ENCODE results near the gene ELP4. TPM values are rescaled to one million over a fixed set of nuclear protein-coding genes. Genes with fewer than 3 reads are reported as not detected.

ELP4 gene
- total RNA-seq, 1 donor from 2014 or later = 23.4 TPM

DNA sequence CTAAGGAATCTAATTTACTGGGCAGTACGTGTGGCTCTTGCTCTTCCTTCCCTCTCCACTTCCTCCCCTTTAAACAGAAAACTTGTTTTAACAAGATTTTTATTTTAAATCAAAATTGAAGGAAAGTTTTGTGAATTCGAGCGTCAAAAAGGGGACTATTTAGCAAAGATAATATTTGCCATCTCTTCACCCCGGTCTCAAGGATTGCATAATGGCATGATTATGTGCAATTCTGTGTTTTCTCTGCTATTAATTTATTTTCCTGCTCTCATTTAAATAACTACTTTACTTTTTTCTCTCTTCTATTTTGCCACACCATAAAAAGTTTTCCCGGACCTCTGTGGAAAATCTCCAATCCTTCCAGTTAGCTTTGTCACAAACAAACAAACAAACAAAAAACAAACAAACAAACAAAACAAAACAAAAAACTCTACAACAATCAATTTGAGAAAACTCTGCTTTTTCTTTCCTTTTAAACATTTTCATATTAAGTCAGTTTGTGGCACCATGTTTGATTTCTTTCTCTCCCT is 311.7 kb downstream of the ELP4 start:
- H3K27ac Mint-ChIP-seq = no peak overlapping the region
- no peak overlapping the region for H3K4me3 Mint-ChIP-seq (ENCODE audit: low read depth)
- DNase-seq (ENCODE audit: low spot score, unreplicated experiment) = no peak
- peaks cover 90% of the 10 kb centered on the region for H3K27me3 Mint-ChIP-seq
- TF ChIP-seq, protein P1, sequence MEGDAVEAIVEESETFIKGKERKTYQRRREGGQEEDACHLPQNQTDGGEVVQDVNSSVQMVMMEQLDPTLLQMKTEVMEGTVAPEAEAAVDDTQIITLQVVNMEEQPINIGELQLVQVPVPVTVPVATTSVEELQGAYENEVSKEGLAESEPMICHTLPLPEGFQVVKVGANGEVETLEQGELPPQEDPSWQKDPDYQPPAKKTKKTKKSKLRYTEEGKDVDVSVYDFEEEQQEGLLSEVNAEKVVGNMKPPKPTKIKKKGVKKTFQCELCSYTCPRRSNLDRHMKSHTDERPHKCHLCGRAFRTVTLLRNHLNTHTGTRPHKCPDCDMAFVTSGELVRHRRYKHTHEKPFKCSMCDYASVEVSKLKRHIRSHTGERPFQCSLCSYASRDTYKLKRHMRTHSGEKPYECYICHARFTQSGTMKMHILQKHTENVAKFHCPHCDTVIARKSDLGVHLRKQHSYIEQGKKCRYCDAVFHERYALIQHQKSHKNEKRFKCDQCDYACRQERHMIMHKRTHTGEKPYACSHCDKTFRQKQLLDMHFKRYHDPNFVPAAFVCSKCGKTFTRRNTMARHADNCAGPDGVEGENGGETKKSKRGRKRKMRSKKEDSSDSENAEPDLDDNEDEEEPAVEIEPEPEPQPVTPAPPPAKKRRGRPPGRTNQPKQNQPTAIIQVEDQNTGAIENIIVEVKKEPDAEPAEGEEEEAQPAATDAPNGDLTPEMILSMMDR (IDR thresholded peaks at IDR 0.05; ENCODE audit: unreplicated experiment) = no peak
- H3K9me3 Mint-ChIP-seq (ENCODE audit: low read depth) = no peaks in the 10 kb centered on the region
- no peaks in the 10 kb centered on the region for H3K36me3 Mint-ChIP-seq (ENCODE audit: insufficient read depth)
- H3K4me1 Mint-ChIP-seq (ENCODE audit: low read depth) = peaks cover 2% of the 10 kb centered on the region

DNA sequence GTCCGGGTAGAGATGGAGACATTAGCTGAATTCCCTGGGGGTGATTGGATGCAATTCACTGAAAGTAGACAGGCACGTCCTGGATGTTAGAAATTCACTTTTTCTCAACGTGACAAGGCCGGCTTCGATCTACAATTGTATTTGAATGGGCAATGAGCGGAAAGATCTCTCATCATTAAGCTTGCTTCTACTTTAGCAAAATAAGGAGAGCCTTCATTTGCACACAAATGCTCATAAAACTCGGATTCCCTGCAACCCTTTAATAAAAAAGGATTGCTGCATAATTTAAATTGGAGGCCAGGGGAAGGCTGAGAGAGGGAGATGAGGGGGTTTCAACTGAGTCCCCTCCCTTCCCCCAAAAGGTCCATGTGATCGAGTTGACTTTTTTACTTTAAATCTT is 312.2 kb downstream of the ELP4 start:
- Mint-ChIP-seq H3K4me1 (ENCODE audit: low read depth) (peaks cover 4% of the 10 kb centered on the region), H3K27me3 (peaks cover 92% of the 10 kb centered on the region), H3K4me3 (ENCODE audit: low read depth) (no peak overlapping the region), H3K27ac (no peak overlapping the region), H3K9me3 (ENCODE audit: low read depth) (no peaks in the 10 kb centered on the region), H3K36me3 (ENCODE audit: insufficient read depth) (no peaks in the 10 kb centered on the region)
- TF ChIP-seq, protein P1 (IDR thresholded peaks at IDR 0.05; ENCODE audit: unreplicated experiment) = no peak
- no peak for DNase-seq (ENCODE audit: low spot score, unreplicated experiment)

DNA sequence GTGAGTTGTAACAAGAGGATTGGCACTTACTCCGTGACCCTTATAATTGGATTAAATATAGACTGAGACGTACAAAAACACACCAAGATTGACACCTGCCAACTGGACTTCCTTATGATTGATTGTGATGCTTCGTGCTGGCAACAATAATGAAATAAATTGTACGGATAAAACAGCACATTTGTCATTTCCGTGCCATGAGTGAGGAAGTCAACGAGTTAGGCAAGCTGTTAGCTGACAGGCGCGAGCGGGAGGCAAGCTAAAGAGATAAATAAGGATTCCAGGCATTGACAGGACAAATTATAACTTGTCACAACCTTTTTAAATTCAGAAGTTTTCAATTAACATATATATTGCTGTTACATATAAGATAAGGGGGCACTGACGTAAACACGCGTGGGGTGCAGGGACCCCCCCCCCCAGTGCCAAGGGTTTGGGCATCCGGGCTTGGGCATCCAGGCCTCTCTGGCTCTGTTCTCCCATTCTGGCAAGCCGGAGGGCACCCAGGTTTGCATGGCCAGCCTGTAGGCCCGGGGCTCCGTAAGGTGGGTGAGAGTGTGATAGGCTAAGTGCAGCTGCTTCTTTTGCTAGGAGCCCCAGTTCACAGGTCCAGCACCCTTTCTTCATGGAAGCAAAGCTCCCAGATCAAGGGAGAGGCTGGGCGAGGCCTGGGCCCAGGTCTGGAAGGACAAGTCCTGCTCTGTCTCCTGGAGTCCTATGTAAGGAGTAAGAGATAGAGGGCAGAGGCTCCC is 312.8 kb downstream of the ELP4 start:
- no peak for DNase-seq (ENCODE audit: low spot score, unreplicated experiment)
- no peak overlapping the region for H3K27ac Mint-ChIP-seq
- TF ChIP-seq, protein P1 (IDR thresholded peaks at IDR 0.05; ENCODE audit: unreplicated experiment) = no peak
- H3K36me3 Mint-ChIP-seq (ENCODE audit: insufficient read depth) = no peaks in the 10 kb centered on the region
- H3K9me3 Mint-ChIP-seq (ENCODE audit: low read depth) = no peaks in the 10 kb centered on the region
- H3K4me3 Mint-ChIP-seq (ENCODE audit: low read depth) = no peak overlapping the region
- H3K4me1 Mint-ChIP-seq (ENCODE audit: low read depth) = peaks cover 6% of the 10 kb centered on the region
- peaks cover 91% of the 10 kb centered on the region for H3K27me3 Mint-ChIP-seq

DNA sequence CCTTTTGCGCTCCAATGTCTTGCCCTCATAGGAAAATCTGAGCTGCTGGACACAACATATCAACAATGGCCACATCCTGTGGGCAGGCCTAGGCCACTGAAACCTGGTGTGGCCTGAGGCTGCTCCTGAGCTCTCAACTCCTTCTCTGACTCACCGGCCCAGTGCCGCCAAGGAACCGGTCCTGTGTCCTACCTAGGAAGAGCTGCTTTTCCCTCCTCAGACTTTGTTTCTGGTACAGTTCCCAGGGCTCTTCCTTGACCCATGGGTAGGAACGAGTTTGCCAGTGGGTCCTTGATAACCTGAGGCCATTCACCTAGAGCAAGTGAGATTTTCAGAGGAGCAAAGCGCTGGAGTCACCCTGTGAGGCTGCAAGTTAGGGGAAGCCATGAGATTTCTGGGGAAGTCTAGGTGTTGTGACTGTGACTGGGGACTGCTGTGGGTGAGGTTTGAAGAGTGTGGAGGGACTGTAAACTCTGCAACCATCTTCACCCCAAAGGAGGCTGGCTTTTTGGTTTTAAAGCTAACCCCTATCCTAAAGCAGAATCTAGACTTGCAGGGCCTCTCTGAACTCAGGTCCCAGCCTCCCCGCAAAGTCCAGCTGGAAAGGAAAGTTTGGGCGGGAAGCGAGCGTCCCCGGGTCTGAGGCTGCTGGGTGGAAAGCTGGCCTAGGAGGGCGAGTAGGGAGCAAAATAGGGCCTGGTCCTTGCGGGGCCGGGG is 313.5 kb downstream of the ELP4 start:
- Mint-ChIP-seq H3K27me3 (peaks cover 93% of the 10 kb centered on the region), H3K4me1 (ENCODE audit: low read depth) (peaks cover 13% of the 10 kb centered on the region), H3K36me3 (ENCODE audit: insufficient read depth) (no peaks in the 10 kb centered on the region), H3K9me3 (ENCODE audit: low read depth) (no peaks in the 10 kb centered on the region), H3K4me3 (ENCODE audit: low read depth) (no peak overlapping the region), H3K27ac (no peak overlapping the region)
- DNase-seq (ENCODE audit: low spot score, unreplicated experiment) = no peak
- TF ChIP-seq, protein P1 (IDR thresholded peaks at IDR 0.05; ENCODE audit: unreplicated experiment) = no peak

DNA sequence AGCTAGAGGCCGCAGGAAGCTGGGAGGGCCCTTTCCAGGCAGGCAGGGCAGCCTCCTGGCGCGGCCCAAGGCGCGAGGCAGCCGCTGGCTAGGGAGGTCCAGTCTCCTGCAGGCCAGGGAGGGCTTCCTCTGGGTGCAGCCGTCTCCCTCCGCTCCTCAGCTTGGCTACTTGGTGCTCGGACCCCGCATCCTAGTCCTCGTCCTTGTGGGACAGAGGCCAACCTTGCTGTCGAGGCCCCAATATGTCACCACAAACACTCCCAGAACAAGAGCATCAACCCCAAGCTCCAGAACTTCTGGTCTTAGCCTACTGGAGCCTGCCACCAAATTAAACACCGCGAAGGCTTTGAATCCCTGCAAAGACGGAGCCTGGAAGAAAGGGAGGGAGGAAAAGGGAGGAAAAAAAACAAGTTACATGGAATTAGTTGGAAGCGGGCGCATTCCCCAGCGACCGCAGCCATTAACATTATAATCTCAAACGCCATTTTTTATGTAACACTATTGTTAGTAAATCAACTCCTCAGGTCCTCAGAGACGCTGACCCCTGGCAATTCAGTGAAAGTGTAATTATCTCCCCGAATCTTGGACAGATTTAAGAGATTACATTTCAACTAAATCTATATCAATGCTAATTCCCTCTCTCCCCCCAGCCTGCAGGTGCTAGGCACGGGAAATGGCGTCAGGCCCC is 314.2 kb downstream of the ELP4 start:
- DNase-seq (ENCODE audit: low spot score, unreplicated experiment) = no peak
- Mint-ChIP-seq H3K27me3 (peaks cover 91% of the 10 kb centered on the region), H3K4me3 (ENCODE audit: low read depth) (no peak overlapping the region), H3K36me3 (ENCODE audit: insufficient read depth) (no peaks in the 10 kb centered on the region), H3K27ac (no peak overlapping the region), H3K4me1 (ENCODE audit: low read depth) (peaks cover 13% of the 10 kb centered on the region), H3K9me3 (ENCODE audit: low read depth) (no peaks in the 10 kb centered on the region)
- TF ChIP-seq, protein P1 (IDR thresholded peaks at IDR 0.05; ENCODE audit: unreplicated experiment) = no peak

Measured in progenitor cell of endocrine pancreas (in vitro differentiated cells).